ENCODE results near the gene NFKB1. TPM values are rescaled to one million over a fixed set of nuclear protein-coding genes. Genes with fewer than 3 reads are reported as not detected.
A peak's percentile ranks its signal among the peaks of the same experiment; 100 is the strongest.

The NFKB1 gene
- total and polyA plus RNA-seq, 8 donors = 7.0 to 33.5 (median 15.4) TPM

GRCh38 chr4:102554992-102555391 lies 53.8 kb downstream of the NFKB1 start:
- DNase-seq = no peak
- ATAC-seq = peak in 3 of 4 donors; percentile 33 to 39 (median 37)
- Histone ChIP-seq H3K36me3 (no peaks in the 10 kb centered on the region), H3K4me3 (no peak overlapping the region), H3K27ac (no peak overlapping the region), H3K4me1 (peaks cover 0 to 19% (median 16%) of the 10 kb centered on the region in 3 donors), H3K27me3 (no peaks in the 10 kb centered on the region), H3K9me3 (no peaks in the 10 kb centered on the region)
- no peak for TF ChIP-seq CTCF (IDR thresholded peaks at IDR 0.05)
- no peak for FAIRE-seq
- intact Hi-C loops (cut with DNase I) = no loop called here

GRCh38 chr4:102557636-102558035 lies 56.5 kb downstream of the NFKB1 start:
- H3K27me3 ChIP-seq = no peaks in the 10 kb centered on the region
- no peak for ATAC-seq
- no peak for FAIRE-seq
- no peak for DNase-seq
- peaks cover 0 to 25% (median 15%) of the 10 kb centered on the region in 3 donors for H3K4me1 ChIP-seq
- H3K36me3 ChIP-seq = no peaks in the 10 kb centered on the region
- no peak for TF ChIP-seq CTCF (IDR thresholded peaks at IDR 0.05)
- H3K9me3 ChIP-seq = no peaks in the 10 kb centered on the region
- no peak overlapping the region for H3K27ac ChIP-seq
- no peak overlapping the region for H3K4me3 ChIP-seq
- intact Hi-C loops (cut with DNase I) = no loop called here
- WGBS, 2 donors = 90 to 96% methylated on average over 2 of the region's 2 CpGs

- TF ChIP-seq CTCF (IDR thresholded peaks at IDR 0.05) = no peak
- H3K4me1 ChIP-seq = peaks cover 0 to 14% (median 6%) of the 10 kb centered on the region in 3 donors
- 61 to 74% methylated on average over 5 of the region's 5 CpGs for WGBS, 2 donors
- H3K4me3 ChIP-seq = no peak overlapping the region
- H3K27ac ChIP-seq = no peak overlapping the region
- H3K9me3 ChIP-seq = no peaks in the 10 kb centered on the region
- DNase-seq (no peak), ATAC-seq (no peak), FAIRE-seq (no peak)
- H3K27me3 ChIP-seq = no peaks in the 10 kb centered on the region
- H3K36me3 ChIP-seq = no peaks in the 10 kb centered on the region
- intact Hi-C loops (cut with DNase I) = no loop called here
Observed at GRCh38 chr4:102560115-102560514, 59.0 kb downstream of the NFKB1 start.

- peak in 2 of 4 donors; percentile 37 to 46 for ATAC-seq
- no peaks in the 10 kb centered on the region for H3K27me3 ChIP-seq
- no peaks in the 10 kb centered on the region for H3K36me3 ChIP-seq
- H3K27ac ChIP-seq = no peak overlapping the region
- 79 to 82% methylated on average over 4 of the region's 4 CpGs for WGBS, 2 donors
- no peak for DNase-seq
- intact Hi-C loops (cut with DNase I) = no loop called here
- H3K9me3 ChIP-seq = no peaks in the 10 kb centered on the region
- H3K4me3 ChIP-seq = no peak overlapping the region
- no peak for TF ChIP-seq CTCF (IDR thresholded peaks at IDR 0.05)
- no peak for FAIRE-seq
- H3K4me1 ChIP-seq = peaks cover 0 to 14% (median 5%) of the 10 kb centered on the region in 3 donors
Observed at GRCh38 chr4:102560571-102561341, 59.6 kb downstream of the NFKB1 start.

- Histone ChIP-seq H3K36me3 (no peaks in the 10 kb centered on the region), H3K27ac (no peak overlapping the region), H3K27me3 (no peaks in the 10 kb centered on the region), H3K9me3 (no peaks in the 10 kb centered on the region), H3K4me1 (peaks cover 0 to 25% (median 13%) of the 10 kb centered on the region in 3 donors), H3K4me3 (no peak overlapping the region)
- ATAC-seq (no peak), DNase-seq (no peak), FAIRE-seq (peak; percentile 32)
- intact Hi-C loops (cut with DNase I) = no loop called here
- whole genome bisulfite sequencing, 2 donors = 78 to 88% methylated on average over 1 of the region's 1 CpG
- no peak for TF ChIP-seq CTCF (IDR thresholded peaks at IDR 0.05)
Observed at GRCh38 chr4:102563000-102563399, 61.8 kb downstream of the NFKB1 start.
